ENCODE data around the gene OTOS. TPM values are rescaled to one million over a fixed set of nuclear protein-coding genes. Genes with fewer than 3 reads are reported as not detected.

Gene OTOS
- total RNA-seq, 1 donor from 2014 or later, result not detected

GRCh38 chr2:240098349-240098748 is 42.1 kb downstream of the OTOS start:
- Mint-ChIP-seq H3K4me1 (ENCODE audit: low read depth, unreplicated experiment) (no peaks in the 10 kb centered on the region), H3K27me3 (ENCODE audit: low read depth, unreplicated experiment) (peaks cover 37% of the 10 kb centered on the region), H3K9me3 (ENCODE audit: unreplicated experiment) (peaks cover 13% of the 10 kb centered on the region), H3K4me3 (ENCODE audit: unreplicated experiment) (no peak overlapping the region), H3K27ac (ENCODE audit: unreplicated experiment) (no peak overlapping the region), H3K36me3 (ENCODE audit: low read depth, unreplicated experiment) (no peaks in the 10 kb centered on the region)
- no peak for TF ChIP-seq CTCF (IDR thresholded peaks at IDR 0.05; ENCODE audit: insufficient read depth, low read depth, low read length)
- TF ChIP-seq EZH2 (IDR thresholded peaks at IDR 0.05; ENCODE audit: insufficient read depth, low read length), result no peak
- FAIRE-seq (no peak), DNase-seq (ENCODE audit: low read depth) (no peak)
- no peaks in the 10 kb centered on the region for H3K79me2 ChIP-seq (ENCODE audit: insufficient read depth, low read length)
- H3K9me3 ChIP-seq (ENCODE audit: insufficient read depth, low read depth, low read length), result no peaks in the 10 kb centered on the region
- no peaks in the 10 kb centered on the region for H4K20me1 ChIP-seq (ENCODE audit: insufficient read depth, low read length)
- no peak overlapping the region for H2AFZ ChIP-seq (ENCODE audit: low read depth, low read length)
- H3K27me3 ChIP-seq (ENCODE audit: insufficient read depth, low read length), result peaks cover 32% of the 10 kb centered on the region
- H3K36me3 ChIP-seq (ENCODE audit: insufficient read depth, low read length), result no peaks in the 10 kb centered on the region
- H3K4me1 ChIP-seq (ENCODE audit: insufficient read depth, low read length), result no peaks in the 10 kb centered on the region
- no peak overlapping the region for H3K4me2 ChIP-seq (ENCODE audit: low read length)
- H3K27ac ChIP-seq (ENCODE audit: low read depth, low read length), result no peak overlapping the region
- H3K4me3 ChIP-seq (ENCODE audit: insufficient read depth, low read depth, low read length), result no peak overlapping the region
- H3K9ac ChIP-seq (ENCODE audit: low read length), result no peak overlapping the region

- no peak overlapping the region for H3K27ac Mint-ChIP-seq (ENCODE audit: unreplicated experiment)
- no peaks in the 10 kb centered on the region for H3K4me1 Mint-ChIP-seq (ENCODE audit: low read depth, unreplicated experiment)
- Histone ChIP-seq H3K36me3 (ENCODE audit: insufficient read depth, low read length) (no peaks in the 10 kb centered on the region), H3K9ac (ENCODE audit: low read length) (no peak overlapping the region), H3K27me3 (ENCODE audit: insufficient read depth, low read length) (peaks cover 29% of the 10 kb centered on the region), H3K4me2 (ENCODE audit: low read length) (no peak overlapping the region), H3K4me3 (ENCODE audit: insufficient read depth, low read depth, low read length) (no peak overlapping the region), H3K27ac (ENCODE audit: low read depth, low read length) (no peak overlapping the region), H4K20me1 (ENCODE audit: insufficient read depth, low read length) (no peaks in the 10 kb centered on the region), H3K79me2 (ENCODE audit: insufficient read depth, low read length) (no peaks in the 10 kb centered on the region), H3K4me1 (ENCODE audit: insufficient read depth, low read length) (no peaks in the 10 kb centered on the region), H2AFZ (ENCODE audit: low read depth, low read length) (no peak overlapping the region), H3K9me3 (ENCODE audit: insufficient read depth, low read depth, low read length) (no peaks in the 10 kb centered on the region)
- peak; percentile 51 for TF ChIP-seq EZH2 (IDR thresholded peaks at IDR 0.05; ENCODE audit: insufficient read depth, low read length)
- TF ChIP-seq CTCF (IDR thresholded peaks at IDR 0.05; ENCODE audit: insufficient read depth, low read depth, low read length), result no peak
- DNase-seq (ENCODE audit: low read depth) (no peak), FAIRE-seq (no peak)
- H3K36me3 Mint-ChIP-seq (ENCODE audit: low read depth, unreplicated experiment), result no peaks in the 10 kb centered on the region
- peaks cover 14% of the 10 kb centered on the region for H3K9me3 Mint-ChIP-seq (ENCODE audit: unreplicated experiment)
- H3K27me3 Mint-ChIP-seq (ENCODE audit: low read depth, unreplicated experiment), result peaks cover 36% of the 10 kb centered on the region
- H3K4me3 Mint-ChIP-seq (ENCODE audit: unreplicated experiment), result no peak overlapping the region
Measured at GRCh38 chr2:240095556-240096523, 44.6 kb downstream of the OTOS start.

GRCh38 chr2:240089306-240089705 is 51.2 kb downstream of the OTOS start:
- H3K27me3 Mint-ChIP-seq (ENCODE audit: low read depth, unreplicated experiment), result peaks cover 12% of the 10 kb centered on the region
- no peaks in the 10 kb centered on the region for H3K4me1 ChIP-seq (ENCODE audit: insufficient read depth, low read length)
- H3K9ac ChIP-seq (ENCODE audit: low read length), result no peak overlapping the region
- DNase-seq (ENCODE audit: low read depth), result no peak
- H3K9me3 ChIP-seq (ENCODE audit: insufficient read depth, low read depth, low read length), result no peaks in the 10 kb centered on the region
- no peaks in the 10 kb centered on the region for H3K36me3 ChIP-seq (ENCODE audit: insufficient read depth, low read length)
- no peak overlapping the region for H3K4me3 Mint-ChIP-seq (ENCODE audit: unreplicated experiment)
- H3K79me2 ChIP-seq (ENCODE audit: insufficient read depth, low read length), result no peaks in the 10 kb centered on the region
- H3K9me3 Mint-ChIP-seq (ENCODE audit: unreplicated experiment), result peaks cover 12% of the 10 kb centered on the region
- H3K27ac Mint-ChIP-seq (ENCODE audit: unreplicated experiment), result no peak overlapping the region
- H3K27ac ChIP-seq (ENCODE audit: low read depth, low read length), result no peak overlapping the region
- no peak overlapping the region for H3K4me3 ChIP-seq (ENCODE audit: insufficient read depth, low read depth, low read length)
- H3K36me3 Mint-ChIP-seq (ENCODE audit: low read depth, unreplicated experiment), result no peaks in the 10 kb centered on the region
- H3K4me1 Mint-ChIP-seq (ENCODE audit: low read depth, unreplicated experiment), result no peaks in the 10 kb centered on the region
- no peak overlapping the region for H2AFZ ChIP-seq (ENCODE audit: low read depth, low read length)
- no peak for FAIRE-seq
- H3K4me2 ChIP-seq (ENCODE audit: low read length), result no peak overlapping the region
- H3K27me3 ChIP-seq (ENCODE audit: insufficient read depth, low read length), result peaks cover 4% of the 10 kb centered on the region
- TF ChIP-seq EZH2 (IDR thresholded peaks at IDR 0.05; ENCODE audit: insufficient read depth, low read length) (no peak), CTCF (IDR thresholded peaks at IDR 0.05; ENCODE audit: insufficient read depth, low read depth, low read length) (no peak)
- H4K20me1 ChIP-seq (ENCODE audit: insufficient read depth, low read length), result no peaks in the 10 kb centered on the region
